Measurements from ENCODE around the gene ZFAND3.

ZFAND3 gene, protein sequence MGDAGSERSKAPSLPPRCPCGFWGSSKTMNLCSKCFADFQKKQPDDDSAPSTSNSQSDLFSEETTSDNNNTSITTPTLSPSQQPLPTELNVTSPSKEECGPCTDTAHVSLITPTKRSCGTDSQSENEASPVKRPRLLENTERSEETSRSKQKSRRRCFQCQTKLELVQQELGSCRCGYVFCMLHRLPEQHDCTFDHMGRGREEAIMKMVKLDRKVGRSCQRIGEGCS

DNA sequence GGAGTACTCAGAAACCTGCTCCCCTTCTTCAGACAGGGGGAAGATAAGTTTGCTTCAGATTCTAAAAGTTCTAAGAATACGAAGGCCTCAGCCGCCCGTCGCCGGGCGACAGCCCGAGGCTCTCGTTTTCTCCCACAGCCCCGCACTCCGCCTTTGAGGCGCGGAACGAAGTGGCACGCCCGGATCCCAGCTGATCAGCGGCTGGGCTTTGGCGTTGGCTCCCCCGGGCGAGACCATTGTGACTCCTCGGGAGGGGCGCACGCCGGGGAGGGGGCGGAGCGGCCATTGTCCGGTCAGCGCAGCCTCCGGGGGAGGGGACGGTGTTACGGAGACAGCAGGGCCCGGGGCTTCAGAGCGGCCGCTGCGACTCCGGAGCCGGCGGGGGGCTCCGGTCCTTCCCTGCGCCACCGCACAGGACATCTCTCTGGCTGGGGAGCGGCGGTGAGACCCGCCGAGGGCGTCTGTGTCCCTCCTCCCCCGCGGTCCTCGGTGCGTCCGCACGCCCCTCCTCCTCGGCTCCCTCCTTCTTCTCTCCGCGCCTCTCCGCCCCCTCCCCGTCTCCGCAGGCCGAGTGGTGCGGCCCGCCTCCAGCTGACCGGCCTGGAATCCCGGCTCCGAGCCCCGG, at the start of gene ZFAND3:
Gene ZFAND3 (plus strand): TSS at position 551 of the 625 bp plus-strand sequence. CDS start 219 bp downstream, outside the sequence.
- peak; percentile 74 for DNase-seq (ENCODE audit: low read depth)

GRCh38 chr6:37774028-37774680, 45.4 kb upstream of the ZFAND3 start:
- no peak for DNase-seq (ENCODE audit: low read depth)

DNA sequence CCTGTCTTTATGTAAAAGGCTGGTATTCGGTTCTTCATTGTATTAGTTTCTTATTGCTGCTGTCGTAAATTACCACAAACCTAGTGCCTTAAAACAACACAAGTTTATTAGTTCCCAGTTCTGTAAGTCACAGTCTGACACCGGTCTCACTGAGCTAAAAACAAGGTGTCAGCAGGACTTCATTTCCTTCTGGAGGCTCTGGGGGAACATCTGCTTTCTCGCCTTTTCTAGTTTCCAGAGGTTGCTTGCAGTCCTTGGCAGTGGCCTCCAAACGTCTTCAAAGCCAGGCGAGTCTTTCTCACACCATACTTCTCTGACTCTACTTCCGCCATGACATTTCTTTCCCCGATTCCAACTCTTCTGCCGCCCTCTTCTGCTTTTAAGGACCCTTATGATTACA, 43.0 kb upstream of the ZFAND3 start:
- no peak for DNase-seq (ENCODE audit: low read depth)

DNA sequence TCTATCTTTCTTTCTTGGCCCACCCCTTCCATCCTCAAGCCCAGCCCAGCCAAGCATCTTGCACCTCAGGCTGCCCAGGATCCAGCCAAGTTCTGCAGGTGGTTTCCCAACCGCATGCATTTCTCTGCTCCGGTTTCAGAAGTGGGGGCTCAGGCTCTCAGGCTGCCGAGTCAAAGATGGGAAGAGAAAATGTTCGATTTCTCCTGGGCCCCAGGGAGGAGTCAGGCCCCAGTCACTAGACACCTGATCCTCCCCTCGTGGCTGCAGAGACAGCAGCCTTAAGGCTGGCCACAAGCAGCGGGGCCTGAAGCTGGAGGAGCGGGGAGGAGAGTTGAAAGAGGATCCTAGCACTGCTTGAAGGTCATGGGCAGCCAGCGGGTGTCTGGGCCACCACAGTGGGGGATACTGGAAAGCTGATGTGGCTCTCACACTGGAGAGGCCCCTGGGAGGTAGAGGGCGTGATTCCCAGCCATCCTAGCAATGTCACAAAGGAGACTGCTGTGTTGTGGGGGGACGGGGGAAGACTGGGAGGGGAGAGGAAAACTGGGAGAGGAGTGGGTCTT, 42.2 kb upstream of the ZFAND3 start:
- no peak for DNase-seq (ENCODE audit: low read depth)

DNA sequence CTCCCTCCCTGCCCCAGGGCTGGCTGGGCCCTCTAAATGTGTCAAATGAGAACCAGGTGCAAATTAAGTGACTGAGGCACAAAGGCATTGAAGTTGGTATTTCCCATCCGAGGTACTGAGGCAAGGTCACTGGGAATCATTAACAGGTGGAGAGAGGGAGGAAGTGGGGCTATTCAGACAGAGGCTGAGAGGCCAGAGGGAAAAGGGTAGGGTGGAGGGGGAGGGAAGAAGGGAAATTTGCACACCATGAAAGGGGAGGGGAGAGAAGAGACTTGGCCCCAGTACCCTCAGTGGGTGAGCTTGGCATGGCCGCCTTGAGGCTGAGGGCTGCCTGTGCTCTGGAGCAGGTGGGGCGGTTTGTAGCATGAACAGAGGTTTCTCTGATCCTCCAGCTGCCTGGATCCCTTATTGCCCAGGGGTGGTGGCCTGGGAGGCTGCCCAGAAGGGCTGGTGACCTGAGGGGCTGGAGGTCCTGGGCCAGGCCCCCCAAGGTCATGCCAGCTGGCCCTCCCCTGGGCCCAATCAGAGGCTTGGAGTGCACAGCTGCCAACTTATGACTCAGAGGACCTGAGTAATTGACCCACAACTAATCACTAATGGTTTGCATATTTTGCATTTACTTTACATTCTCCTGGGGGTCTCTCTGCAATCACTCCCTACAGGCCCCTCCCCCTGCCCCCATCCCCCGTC, 40.3 kb upstream of the ZFAND3 start:
- no peak for DNase-seq (ENCODE audit: low read depth)

DNA sequence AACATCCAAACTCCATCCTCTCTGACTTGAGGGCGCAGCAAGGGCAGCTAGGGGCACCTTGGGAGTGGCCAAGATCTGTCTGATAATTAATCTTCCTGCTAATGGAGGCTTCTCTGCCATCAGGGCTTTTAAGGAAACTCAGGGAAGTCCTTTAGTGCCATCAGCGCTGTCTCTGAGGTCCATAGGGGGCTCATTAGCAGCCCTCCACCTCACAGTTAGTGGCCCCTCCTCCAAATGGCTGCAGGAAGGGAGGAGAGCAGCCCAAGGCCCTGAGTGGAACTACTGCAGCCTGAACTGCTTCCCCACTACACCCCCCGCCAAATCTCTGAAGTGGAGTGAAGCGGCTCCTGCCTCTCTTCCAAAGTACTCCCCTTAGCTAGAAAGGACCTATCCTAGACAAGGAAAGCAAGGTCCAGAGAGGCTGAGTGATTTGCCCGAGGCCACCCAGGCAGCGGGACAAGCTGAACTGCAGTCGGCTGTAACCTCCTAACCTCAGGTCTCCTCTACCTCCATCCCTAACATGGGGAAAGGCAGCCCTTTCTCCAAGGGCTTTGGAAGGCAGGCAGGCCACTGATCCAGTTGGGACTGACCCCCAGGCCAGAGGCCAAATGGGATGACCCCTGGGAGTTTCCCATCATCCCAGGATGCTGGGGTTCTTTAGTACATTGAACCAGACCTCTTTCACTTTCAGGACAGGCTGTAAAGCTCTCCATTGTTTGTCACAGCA, 39.5 kb upstream of the ZFAND3 start:
- no peak for DNase-seq (ENCODE audit: low read depth)

GRCh38 chr6:37781788-37782187, 37.7 kb upstream of the ZFAND3 start:
- DNase-seq (ENCODE audit: low read depth), result no peak

GRCh38 chr6:37783025-37783855, 36.3 kb upstream of the ZFAND3 start:
- DNase-seq (ENCODE audit: low read depth), result no peak

GRCh38 chr6:37783856-37784584, 35.5 kb upstream of the ZFAND3 start:
- no peak for DNase-seq (ENCODE audit: low read depth)

GRCh38 chr6:37784585-37784967, 35.0 kb upstream of the ZFAND3 start:
- no peak for DNase-seq (ENCODE audit: low read depth)

DNA sequence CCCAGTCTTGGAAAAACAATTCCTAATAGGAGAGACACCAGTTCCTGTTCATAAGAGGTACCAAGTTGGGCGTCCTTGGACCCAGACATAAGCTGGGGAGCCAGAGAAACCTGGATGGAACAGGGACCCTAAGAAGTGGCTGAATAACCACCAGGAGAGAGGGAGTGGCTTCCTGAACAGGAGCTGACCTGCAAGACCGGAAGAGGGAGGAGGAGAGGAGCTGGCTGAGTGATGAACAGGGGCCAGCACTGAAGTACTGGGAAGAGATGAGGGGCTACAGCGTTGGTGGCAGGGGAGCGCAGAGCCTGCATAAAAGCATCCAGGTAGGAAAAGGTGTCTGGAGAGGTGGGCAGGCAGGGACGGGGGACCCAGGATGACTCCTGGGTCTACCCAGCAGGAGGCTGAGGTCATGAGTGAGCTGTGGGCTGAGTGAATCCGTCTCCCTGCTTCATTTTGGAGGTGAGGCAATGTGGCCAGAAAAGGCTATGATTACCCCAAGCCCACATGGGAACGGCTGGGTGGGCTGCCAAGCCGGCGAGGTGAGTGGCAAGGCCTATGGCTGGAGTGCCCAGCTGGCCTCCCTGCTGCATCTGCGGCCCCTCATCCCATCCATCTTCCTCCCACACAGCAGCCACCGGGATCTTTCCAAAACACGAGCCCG, 34.4 kb upstream of the ZFAND3 start:
- DNase-seq (ENCODE audit: low read depth), result no peak

GRCh38 chr6:37785663-37786270, 33.8 kb upstream of the ZFAND3 start:
- DNase-seq (ENCODE audit: low read depth), result no peak

DNA sequence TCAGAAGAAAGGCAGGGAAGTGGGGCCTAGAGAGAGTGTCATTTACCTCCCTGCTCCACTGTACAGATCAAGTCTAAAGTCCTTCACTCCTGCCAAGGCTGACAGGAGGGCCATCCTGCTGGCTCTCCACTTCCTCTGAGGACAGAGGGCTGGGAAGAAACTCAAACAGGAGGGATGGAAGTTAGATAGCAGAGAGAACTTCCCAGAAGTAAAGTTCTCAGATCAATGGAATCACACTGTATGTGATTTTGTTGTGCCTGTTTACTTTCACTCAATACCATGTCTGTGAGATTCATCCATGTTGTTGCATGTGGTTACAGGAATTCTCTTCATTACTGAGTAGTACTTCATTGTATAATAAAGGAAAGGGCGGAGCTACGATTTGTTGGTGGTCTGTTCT, 32.3 kb upstream of the ZFAND3 start:
- no peak for DNase-seq (ENCODE audit: low read depth)

DNA sequence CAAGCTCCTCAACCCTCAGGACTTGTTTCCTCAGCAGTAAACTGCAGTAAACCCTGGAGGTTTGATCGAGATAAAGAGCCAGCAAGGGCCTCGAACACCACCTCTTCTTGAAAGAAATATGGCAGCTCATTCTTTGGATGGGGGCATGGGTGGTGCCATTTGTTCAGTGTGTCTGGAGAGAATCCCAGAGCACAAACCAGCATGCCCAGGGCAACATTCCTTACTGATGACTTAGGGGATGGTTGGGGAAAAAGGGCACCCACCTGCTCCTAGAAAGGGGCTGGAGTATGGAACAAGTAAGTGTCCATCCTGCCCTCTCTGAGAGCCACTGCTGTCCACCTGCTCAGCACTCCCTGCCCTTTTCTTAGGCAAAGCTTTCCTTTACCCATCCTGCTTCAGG, 31.3 kb upstream of the ZFAND3 start:
- no peak for DNase-seq (ENCODE audit: low read depth)

DNA sequence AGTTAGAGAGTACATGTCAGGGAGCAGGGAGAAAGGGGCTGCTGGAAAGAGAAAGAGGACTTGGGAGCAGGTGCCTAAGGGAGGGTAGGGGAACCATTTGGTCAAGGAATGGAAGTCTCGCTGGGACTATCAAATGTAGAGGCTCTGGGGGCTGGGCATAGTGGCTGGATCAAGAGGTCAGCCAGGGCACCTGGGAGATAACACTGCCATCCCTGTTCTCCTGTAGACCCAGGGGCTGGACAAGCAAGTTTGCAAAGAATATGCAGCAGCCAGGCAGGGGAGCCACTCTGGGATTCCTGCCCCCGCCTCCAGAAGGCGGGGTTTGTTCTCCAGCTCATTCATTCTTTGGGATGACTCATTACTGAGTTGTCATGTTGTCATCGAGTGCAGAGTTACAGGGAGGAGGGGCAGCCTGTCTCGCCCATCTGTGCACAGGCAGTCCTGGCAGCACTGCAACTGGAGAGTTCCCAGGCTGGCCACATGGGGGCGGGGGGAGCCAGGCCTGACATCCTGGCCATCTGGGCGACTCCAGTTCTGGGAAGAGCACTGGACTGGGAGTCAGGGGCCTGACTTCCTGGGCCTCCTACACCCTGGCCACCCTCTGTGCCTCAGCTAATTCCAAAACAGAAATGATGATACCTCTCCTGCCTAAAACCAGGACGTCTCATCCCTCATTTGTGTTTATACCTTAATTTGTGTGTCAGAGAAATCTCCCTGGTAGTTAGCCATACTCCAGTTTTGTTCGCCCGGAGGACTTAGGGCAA, 28.2 kb upstream of the ZFAND3 start:
- DNase-seq (ENCODE audit: low read depth), result peak; percentile 49

DNA sequence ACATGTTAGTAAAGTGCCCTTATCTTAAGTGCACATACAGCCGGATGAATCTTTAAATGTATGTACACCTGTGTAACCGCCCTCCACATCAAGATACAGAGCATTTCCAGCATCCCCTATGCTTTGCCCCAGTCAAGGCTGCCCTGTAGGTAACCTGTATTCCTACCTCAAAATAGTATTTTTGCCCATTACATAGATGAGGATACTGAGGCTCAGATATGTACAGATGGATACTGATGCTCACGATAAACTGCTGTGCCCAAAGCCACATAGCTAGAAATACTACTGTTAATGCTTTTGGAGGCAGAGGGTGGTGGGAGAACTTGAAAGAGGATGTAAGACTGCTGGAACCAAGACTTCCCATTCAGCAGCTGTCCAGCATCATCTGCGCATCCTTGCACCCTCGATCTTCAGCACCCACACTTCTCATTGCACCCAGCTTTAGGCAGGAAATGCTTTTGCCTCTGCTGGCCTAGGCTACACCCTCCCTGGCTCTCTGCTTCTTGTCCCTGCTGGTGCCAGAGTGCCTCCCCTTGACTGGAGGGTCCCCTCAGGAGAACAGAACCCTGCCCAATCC, 27.0 kb upstream of the ZFAND3 start:
- no peak for DNase-seq (ENCODE audit: low read depth)

DNA sequence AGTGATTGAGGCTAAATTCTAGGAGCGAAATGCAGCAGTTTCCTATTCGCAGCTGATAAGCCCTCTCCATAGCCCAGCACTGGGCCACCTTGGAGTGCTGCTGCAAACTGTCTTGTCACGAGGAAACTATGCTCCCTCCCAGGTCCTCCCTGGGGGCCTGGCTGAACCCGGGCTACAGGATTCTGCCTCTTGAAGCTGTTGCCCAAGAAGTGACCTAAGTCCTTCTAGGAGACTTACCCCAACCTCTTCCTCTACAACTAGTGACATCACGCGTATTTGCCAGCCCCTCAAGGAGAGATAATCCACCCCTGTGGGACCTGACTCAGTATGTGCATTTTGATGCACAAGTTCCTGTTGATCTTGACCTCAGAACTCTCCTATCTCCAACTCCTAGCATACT, 26.5 kb upstream of the ZFAND3 start:
- DNase-seq (ENCODE audit: low read depth), result no peak

DNA sequence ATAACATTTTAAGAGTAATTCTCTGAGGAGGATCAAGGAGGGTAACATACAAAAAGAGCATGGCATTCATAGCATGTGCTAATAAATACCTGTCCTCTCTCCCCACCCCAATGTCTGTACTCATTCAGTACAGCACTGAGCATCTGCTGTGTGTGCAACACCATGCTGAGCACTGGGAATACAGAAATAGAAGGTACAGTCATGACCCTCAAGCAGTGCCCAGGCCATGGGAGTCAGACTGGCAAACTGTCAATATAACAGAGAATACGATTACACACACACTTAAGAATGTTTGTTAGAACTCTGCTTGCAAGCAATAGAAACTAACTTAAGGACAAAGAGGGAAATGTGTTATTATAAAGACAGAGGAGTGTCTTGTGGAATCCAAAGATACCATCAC, 24.7 kb upstream of the ZFAND3 start:
- DNase-seq (ENCODE audit: low read depth), result no peak
